GM18520 (cell line): Measurements from ENCODE around the gene STOML1.

Experiments
- ATAC-seq: cut with Tn5 transposase; IDR thresholded peaks from one replicate; pipeline ENCODE4 v1.9.1; 2021; ENCODE audit not compliant: unreplicated experiment

Gene STOML1

DNA sequence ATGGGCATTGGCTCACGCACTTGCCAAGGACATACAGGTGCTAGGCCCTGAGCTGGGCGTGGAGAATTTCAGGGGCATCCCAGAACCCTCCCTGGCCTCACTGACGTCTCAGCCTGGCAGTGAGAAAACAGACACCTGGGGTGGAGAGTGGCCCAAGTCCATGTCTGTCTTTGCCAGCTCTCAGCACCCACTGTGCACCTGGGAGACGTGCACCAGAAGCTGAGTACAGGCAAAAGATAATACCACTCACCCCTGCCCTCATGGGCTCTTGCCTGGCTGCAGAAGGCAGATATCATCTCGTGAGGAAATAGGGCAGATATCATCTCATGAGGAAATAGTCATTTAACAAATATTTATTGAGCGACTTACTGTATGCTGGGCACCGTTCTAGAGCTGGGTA lies 57.8 kb downstream of the STOML1 start:
- no peak for ATAC-seq

DNA sequence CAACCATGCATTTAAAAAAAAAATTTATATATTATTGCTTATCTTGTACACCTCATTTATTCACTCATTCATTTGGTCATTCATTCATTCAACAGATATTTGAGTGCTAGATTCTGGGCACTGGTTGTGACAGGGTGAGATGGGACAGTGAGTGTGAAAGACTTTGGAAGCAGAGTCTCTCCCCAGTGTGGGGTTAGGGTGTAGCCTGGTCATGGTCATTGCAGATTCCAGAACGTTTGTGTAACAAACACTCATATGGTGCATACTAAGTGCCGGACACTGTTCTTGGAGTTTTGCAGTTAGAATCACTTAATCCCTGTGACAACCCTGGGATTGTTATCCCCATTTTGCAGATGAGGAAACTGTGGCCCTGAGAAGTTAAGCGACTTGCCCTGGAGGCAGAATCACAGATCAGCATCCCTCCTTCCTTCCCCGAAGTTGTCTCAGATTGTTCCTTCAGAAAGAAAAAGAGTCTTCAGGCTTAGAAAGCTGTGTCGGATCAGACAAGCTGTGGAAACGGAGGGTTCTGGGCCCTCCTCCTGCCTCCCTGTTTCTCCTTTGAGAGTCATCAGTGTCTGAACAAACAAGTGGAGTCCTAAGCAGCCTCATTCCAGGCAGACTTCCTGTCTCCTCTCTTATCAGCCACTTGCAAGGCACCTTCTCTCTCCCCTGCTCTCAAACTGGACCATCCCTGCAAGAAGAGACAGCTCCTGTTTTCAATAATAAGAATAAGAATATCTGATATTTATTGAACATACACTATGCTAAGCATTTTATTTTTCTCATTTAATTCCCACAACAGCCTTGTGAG lies 59.5 kb downstream of the STOML1 start:
- no peak for ATAC-seq

DNA sequence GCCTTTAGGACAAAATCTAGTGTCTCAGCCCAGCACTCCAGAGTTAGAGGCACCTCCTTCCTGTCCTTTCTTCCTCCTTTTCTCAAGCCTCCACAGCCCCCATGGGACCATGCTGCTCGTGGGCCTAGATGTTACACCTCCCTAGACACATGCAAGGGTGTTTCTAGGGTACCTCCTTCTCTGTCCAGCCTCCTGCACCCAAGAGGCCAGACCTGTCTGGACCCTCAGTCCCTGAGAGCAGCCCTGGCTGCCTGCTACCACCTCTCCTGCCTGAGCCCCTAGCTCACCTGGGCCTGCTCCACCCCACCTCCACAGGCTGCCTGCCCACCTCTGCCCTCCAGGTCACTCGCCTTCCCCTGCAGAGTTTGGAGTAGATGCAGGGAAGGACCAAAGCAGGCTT lies 60.7 kb downstream of the STOML1 start:
- no peak for ATAC-seq

DNA sequence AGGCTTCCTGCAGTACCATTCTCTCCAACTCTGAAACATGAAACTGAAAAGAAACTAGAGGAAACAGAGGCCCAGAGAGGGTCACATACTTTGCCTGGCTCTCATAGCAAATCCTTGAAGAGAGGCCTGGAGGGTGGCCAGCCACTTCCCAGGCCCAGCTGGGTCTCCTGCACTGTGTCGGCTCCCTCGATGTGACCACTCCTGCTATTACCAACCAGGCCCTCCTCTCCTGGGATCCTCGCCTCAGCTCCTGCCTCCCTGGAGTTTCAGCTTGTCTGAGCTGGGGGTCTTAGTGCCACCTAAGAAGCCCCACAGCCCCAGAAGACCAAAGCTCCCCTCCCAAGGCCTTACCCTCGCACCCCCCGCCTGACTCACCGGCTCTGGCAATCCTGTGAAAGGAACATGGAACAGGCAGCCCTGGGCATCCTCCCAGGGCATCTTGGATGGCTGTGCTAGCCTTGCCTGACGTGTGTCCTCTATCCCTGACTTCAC lies 61.3 kb downstream of the STOML1 start:
- ATAC-seq = no peak

DNA sequence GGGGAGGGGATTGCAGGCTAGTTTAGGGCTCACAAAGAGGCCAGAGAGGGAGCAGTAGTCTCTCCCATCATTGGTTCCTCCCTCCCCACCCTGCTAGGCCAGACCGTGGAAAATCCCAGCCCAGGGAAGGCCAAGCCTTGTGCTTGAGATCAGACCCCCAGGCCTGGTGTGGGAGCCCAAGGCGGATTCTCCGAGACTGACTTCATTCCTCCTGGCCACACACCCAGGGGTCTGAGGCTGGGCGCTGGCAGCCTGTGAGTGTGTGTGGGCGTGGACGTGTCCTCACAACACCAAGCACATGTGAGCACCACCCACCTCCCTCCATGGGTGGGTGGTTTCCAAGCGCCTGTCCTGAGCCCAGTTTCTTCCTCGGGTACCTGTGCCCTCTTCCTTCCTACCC lies 61.7 kb downstream of the STOML1 start:
- no peak for ATAC-seq

DNA sequence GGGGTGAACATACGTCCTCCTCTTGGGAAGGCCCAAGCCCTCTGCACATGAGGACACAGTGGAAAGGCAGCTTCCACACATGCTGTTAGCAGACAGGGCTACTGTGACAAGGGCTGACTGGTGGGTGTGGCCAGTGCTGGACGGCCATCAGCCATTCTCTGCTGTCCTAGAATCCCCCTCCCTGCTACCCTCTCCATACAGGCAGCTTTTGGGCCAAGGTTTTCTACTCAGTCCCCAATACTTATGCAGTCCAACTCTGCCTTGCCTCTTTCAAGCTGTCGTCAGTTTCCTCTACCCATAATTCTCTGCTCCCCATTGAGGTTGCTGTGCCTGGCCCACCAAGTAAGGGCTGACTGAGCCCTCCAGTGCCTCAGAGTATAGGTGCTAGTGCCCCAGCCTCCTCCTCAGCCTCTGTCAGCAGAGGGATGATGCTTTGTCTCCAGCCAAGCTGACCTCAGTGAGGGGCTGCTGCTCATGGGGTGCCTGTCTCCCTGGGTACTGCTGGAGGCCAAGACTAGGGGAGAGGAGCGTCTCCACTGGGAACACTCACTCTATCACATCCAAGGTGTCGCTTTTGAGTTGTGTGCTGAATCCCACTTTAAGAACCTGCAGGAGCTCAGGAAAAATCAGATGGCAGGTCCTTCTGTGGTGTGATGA lies 63.0 kb downstream of the STOML1 start:
- ATAC-seq = no peak
